Measurements from ENCODE around the gene PNPLA3.

- TF ChIP-seq POLR2A (IDR thresholded peaks at IDR 0.05) (no peak), CTCF (IDR thresholded peaks at IDR 0.05) (no peak), POLR2AphosphoS5 (IDR thresholded peaks at IDR 0.05) (no peak), EP300 (IDR thresholded peaks at IDR 0.05) (no peak)
These were observed 65.4 kb downstream of the PNPLA3 start for GRCh38 chr22:43988960-43989359.

All from upper lobe of left lung (tissue), 4 donors.